Measurements from ENCODE around the gene SLC29A4. TPM values are rescaled to one million over a fixed set of nuclear protein-coding genes. Genes with fewer than 3 reads are reported as not detected.
"Not testable (repeated sequence)": the region's sequence is repeated elsewhere in the genome, so short reads cannot be mapped to it uniquely, and the experiment has no call there.

Gene SLC29A4
- total RNA-seq, 3 donors from 2014 or later = 5.4 to 7.4 (median 5.5) TPM

DNA sequence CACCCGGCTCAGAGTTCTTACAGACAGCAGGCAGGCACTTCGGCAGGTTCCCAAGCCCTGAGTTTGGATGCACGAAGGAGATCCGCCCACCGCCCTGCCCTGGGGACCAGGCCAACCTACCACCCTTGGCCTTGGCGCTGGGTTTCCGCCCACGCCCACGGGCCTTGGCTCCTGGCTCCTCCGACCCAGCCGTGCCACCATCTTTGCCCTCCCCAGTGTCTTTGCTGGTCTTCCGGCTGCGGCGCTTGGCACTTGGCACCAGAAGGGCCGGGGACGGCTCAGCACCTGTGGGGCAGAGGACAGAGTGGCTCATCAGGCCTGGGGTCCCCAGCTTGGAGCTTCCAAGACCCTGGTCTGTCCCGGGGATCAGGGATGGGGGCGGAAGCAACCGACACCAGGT, 32.1 kb downstream of the SLC29A4 start:
- no peak for DNase-seq
- H3K9me3 ChIP-seq = peaks cover 5% of the 10 kb centered on the region
- H3K4me3 ChIP-seq = no peak overlapping the region
- no peak for ATAC-seq
- intact Hi-C loops (cut with DNase I, micrococcal nuclease) = no loop called here
- no peaks in the 10 kb centered on the region for H3K4me1 ChIP-seq (ENCODE audit: low read depth)
- peaks cover 7% of the 10 kb centered on the region for H3K36me3 ChIP-seq (ENCODE audit: low read depth)
- TF ChIP-seq CTCF (IDR thresholded peaks at IDR 0.05) = no peak

DNA sequence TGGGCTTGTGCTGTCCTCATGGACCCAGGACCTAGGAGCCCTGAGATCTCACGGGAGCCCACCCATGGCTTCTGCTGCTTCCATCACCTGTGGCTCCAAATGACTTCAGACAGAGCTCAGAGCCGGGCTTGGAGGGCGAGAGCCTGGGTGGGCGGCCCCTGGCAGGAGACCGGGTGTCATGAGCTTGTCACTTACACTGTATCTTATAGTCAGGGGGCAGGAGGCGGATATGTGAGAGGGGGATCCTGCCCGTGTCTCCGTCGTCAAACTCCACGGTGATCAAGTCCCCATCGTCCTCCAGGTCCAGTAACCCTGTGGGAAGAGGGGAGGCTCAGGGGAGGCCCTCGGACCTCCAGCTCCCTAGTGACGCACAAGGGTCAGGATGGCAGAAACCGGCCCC, 33.0 kb downstream of the SLC29A4 start:
- TF ChIP-seq CTCF (IDR thresholded peaks at IDR 0.05) = no peak
- Histone ChIP-seq H3K4me1 (ENCODE audit: low read depth) (no peaks in the 10 kb centered on the region), H3K9me3 (peaks cover 5% of the 10 kb centered on the region), H3K36me3 (ENCODE audit: low read depth) (peaks cover 8% of the 10 kb centered on the region), H3K4me3 (no peak overlapping the region)
- DNase-seq = no peak
- intact Hi-C loops (cut with DNase I, micrococcal nuclease) = no loop called here
- no peak for ATAC-seq

- H3K36me3 ChIP-seq (ENCODE audit: low read depth); intact Hi-C loops (cut with DNase I, micrococcal nuclease); H3K4me1 ChIP-seq (ENCODE audit: low read depth); H3K9me3 ChIP-seq; H3K4me3 ChIP-seq; ATAC-seq; DNase-seq: not testable (repeated sequence)
Measured at GRCh38 chr7:5318613-5319012, 35.9 kb downstream of the SLC29A4 start.

- DNase-seq = peak in 1 of 3 donors; percentile 37
Measured at GRCh38 chr7:5320391-5320790, 37.6 kb downstream of the SLC29A4 start.

GRCh38 chr7:5320802-5321396, 38.2 kb downstream of the SLC29A4 start:
- Histone ChIP-seq H3K4me1 (ENCODE audit: low read depth) (no peaks in the 10 kb centered on the region), H3K36me3 (ENCODE audit: low read depth) (peaks cover 5% of the 10 kb centered on the region), H3K9me3 (peaks cover 5% of the 10 kb centered on the region), H3K4me3 (no peak overlapping the region)
- TF ChIP-seq CTCF (IDR thresholded peaks at IDR 0.05) = no peak
- ATAC-seq (no peak), DNase-seq (peak in 1 of 3 donors; percentile 36)
- intact Hi-C loops (cut with DNase I, micrococcal nuclease) = no loop called here

More at GRCh38 chr7:5320391-5320790, 37.6 kb downstream of the SLC29A4 start:
- no peak overlapping the region for H3K4me3 ChIP-seq
- peaks cover 5% of the 10 kb centered on the region for H3K36me3 ChIP-seq (ENCODE audit: low read depth)
- ATAC-seq = no peak
- no peak for TF ChIP-seq CTCF (IDR thresholded peaks at IDR 0.05)
- intact Hi-C loops (cut with DNase I, micrococcal nuclease) = no loop called here
- H3K9me3 ChIP-seq = peaks cover 5% of the 10 kb centered on the region
- no peaks in the 10 kb centered on the region for H3K4me1 ChIP-seq (ENCODE audit: low read depth)

DNA sequence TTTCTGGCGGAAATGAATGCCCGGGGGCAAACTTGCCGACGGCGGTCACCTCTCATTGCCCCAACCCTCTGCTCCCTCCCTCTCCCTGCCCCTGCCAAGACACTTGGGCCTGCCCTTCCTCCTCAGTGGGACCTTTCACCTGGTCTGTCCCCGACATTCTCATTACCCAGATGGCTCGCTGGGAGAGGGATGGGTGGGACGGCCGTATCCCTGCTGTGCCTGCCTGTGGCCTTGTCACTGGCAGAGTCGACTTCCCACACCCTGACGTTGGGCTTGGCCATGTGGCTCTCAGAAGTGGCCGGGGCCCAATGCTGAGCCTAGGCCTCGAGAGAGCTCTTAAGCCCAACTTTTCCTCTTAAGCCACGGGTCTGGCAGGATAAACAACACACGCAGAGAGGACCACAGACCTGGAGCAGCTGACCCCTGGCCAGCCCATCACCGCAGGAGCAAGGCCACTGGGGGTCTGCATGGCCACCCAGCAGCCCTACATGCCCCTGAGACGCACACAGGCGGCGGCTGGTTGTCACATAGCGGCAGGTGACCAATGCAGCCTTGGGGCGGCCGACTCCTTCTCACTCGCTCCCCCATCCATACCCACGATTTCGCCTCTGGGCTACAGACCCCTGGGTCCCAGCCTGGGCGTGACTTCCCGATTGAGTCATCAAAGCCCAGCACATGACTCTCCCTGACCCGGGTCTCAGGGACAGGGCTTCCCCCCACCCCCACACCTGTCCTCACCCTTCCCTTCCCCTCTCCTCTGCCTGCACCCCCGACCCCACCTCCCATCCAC, 40.1 kb downstream of the SLC29A4 start:
- H3K36me3 ChIP-seq (ENCODE audit: low read depth) = peaks cover 5% of the 10 kb centered on the region
- intact Hi-C loops (cut with DNase I, micrococcal nuclease) = no loop called here
- ATAC-seq (no peak), DNase-seq (no peak)
- no peaks in the 10 kb centered on the region for H3K4me1 ChIP-seq (ENCODE audit: low read depth)
- peaks cover 5% of the 10 kb centered on the region for H3K9me3 ChIP-seq
- TF ChIP-seq CTCF (IDR thresholded peaks at IDR 0.05) = no peak
- no peak overlapping the region for H3K4me3 ChIP-seq

DNA sequence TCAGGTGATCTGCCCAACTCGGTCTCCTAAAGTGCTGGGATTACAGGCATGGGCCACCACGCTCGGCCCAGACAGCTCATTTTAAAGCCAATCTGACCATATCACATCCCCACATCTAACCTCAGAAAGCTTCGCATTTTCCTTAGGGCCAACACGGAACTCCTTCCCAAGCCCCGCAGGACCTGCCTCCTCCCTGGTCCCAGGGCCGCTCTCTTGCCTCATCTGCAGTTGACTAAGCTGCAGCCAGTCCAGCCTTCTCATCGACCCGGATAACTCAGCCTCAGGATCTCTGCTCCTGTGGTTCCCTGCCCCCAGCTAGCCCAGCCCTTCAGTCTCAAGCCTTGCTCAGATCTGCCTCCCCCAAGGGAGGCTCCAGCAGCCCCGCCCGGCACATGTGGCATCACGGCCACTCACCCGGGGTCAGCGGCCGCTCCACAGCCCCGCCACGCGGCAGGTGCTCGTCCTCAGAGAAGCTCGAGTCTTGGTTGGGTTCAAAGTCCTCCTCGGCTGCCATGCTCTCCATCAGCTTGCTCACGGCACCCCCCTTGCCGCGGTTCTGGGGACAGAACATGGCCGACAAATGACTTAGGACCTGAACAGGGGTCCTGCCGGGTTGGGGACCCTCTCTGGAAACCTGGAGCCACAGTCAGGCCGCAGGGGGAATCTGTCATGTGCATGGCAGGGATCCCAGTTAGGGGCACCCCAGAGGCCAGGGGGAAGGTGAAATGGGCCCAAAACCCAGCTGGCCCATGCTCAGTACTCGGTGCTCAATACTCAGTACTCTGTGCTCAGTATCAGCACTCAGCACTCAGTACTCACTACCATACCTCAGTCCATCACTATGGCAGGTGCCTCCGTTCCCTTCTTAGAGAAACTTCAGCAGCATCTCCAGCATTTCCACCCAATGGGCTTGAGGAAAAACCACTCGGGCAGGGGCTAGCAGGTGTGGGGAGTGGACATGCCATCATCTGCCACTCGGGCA, 41.3 kb downstream of the SLC29A4 start:
- H3K4me3 ChIP-seq; DNase-seq; ATAC-seq; H3K9me3 ChIP-seq; intact Hi-C loops (cut with DNase I, micrococcal nuclease); H3K4me1 ChIP-seq (ENCODE audit: low read depth); H3K36me3 ChIP-seq (ENCODE audit: low read depth): not testable (repeated sequence)

All from mucosa of descending colon (tissue), 3 donors.